ENCODE data around the gene ZNF2. TPM values are rescaled to one million over a fixed set of nuclear protein-coding genes. Genes with fewer than 3 reads are reported as not detected.

ZNF2 gene
- total RNA-seq, 4 donors from 2014 or later, result 5.9 to 20.2 (median 8.7) TPM

- Histone ChIP-seq H3K4me1 (peaks cover 0 to 5% of the 10 kb centered on the region in 2 donors), H3K27ac (no peak overlapping the region), H3K27me3 (no peaks in the 10 kb centered on the region), H3K36me3 (no peaks in the 10 kb centered on the region), H3K4me3 (no peak overlapping the region), H3K9me3 (no peaks in the 10 kb centered on the region)
- intact Hi-C loops (cut with DNase I; ENCODE audit: low total_unique reads), result no loop called here
- TF ChIP-seq POLR2A (IDR thresholded peaks at IDR 0.05), result no peak
- no peak for TF ChIP-seq CTCF (IDR thresholded peaks at IDR 0.05)
- DNase-seq, result no peak
These were observed 38.8 kb downstream of the ZNF2 start for GRCh38 chr2:95204396-95204795.

- intact Hi-C loops (cut with DNase I; ENCODE audit: low total_unique reads), result no loop called here
- H3K27me3 ChIP-seq, result no peaks in the 10 kb centered on the region
- H3K4me1 ChIP-seq, result peaks cover 0 to 5% of the 10 kb centered on the region in 2 donors
- no peaks in the 10 kb centered on the region for H3K36me3 ChIP-seq
- H3K9me3 ChIP-seq, result no peaks in the 10 kb centered on the region
- DNase-seq, result no peak
- H3K27ac ChIP-seq, result no peak overlapping the region
- no peak for TF ChIP-seq CTCF (IDR thresholded peaks at IDR 0.05)
- no peak for TF ChIP-seq POLR2A (IDR thresholded peaks at IDR 0.05)
- no peak overlapping the region for H3K4me3 ChIP-seq
These were observed 40.5 kb downstream of the ZNF2 start for GRCh38 chr2:95206096-95206495.

DNA sequence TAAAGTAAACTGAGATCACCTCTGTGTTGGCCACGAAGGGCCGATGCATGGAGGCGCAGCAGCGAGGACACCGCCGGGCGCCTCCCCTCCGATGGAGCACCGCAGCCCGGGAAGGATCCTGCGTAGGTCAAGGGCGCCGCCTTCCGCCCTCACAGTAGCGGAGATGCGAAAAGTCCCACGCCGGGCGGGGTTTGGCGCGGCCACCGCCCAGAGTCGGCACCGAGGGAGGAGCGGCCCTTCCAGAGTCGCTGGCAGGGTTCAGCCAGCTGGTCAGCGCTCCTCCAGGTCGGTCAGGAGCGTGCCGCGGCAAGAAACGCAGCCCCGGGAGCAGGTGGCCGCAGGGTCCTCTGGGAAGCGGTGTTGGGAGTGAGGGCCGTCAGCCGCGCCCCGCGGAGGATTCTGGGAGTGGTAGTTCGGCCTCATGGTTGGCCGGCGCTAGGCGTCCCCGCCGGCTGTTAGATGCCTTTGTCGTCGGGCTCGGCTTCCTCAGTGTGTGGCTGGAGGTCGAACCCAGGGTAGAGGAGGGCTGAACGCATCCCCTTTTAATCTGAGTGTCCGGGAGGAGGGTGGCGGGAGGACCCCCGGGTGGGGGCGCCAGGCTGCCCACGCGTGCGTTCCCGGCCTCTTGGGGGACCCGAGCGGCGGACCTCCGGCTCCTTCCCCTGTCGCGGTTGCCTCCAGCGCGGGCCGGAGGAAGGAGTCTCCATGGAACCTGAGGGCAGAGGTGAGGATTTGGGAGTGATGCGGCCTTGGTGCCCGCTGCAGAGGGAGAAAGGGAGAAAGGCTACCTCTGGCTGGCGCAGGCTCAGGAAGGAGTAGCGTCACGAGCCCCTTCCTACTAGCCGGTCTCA is 41.7 kb downstream of the ZNF2 start, which contains the start of gene ZNF892:
TSS of gene ZNF892 (plus strand) at position 411 of the 851 bp plus-strand sequence. CDS start at position 706, 295 bp downstream.
- peaks cover 0 to 5% of the 10 kb centered on the region in 2 donors for H3K4me1 ChIP-seq
- TF ChIP-seq POLR2A (IDR thresholded peaks at IDR 0.05) (peak; percentile 36 to 62), CTCF (IDR thresholded peaks at IDR 0.05) (peak; percentile 46 to 56 (median 51))
- no peaks in the 10 kb centered on the region for H3K36me3 ChIP-seq
- peak within 1 kb of the TSS; percentile 67 to 94 for H3K4me3 ChIP-seq
- peaks cover 0 to 4% of the 10 kb centered on the region in 2 donors for H3K9me3 ChIP-seq
- peak; percentile 89 to 91 for DNase-seq
- intact Hi-C loops (cut with DNase I; ENCODE audit: low total_unique reads), result no loop called here
- H3K27me3 ChIP-seq, result no peaks in the 10 kb centered on the region
- H3K27ac ChIP-seq, result peak within 1 kb of the TSS; percentile 89 to 93

- no peak for DNase-seq
- Histone ChIP-seq H3K27me3 (no peaks in the 10 kb centered on the region), H3K9me3 (peaks cover 0 to 11% of the 10 kb centered on the region in 2 donors), H3K36me3 (no peaks in the 10 kb centered on the region), H3K4me1 (peaks cover 0 to 5% of the 10 kb centered on the region in 2 donors), H3K4me3 (peak overlapping the region; percentile 67 to 94), H3K27ac (peak overlapping the region; percentile 89 to 93)
- TF ChIP-seq POLR2A (IDR thresholded peaks at IDR 0.05) (no peak), CTCF (IDR thresholded peaks at IDR 0.05) (no peak)
- intact Hi-C loops (cut with DNase I; ENCODE audit: low total_unique reads), result no loop called here
These were observed 42.5 kb downstream of the ZNF2 start for GRCh38 chr2:95208106-95208505.

DNA sequence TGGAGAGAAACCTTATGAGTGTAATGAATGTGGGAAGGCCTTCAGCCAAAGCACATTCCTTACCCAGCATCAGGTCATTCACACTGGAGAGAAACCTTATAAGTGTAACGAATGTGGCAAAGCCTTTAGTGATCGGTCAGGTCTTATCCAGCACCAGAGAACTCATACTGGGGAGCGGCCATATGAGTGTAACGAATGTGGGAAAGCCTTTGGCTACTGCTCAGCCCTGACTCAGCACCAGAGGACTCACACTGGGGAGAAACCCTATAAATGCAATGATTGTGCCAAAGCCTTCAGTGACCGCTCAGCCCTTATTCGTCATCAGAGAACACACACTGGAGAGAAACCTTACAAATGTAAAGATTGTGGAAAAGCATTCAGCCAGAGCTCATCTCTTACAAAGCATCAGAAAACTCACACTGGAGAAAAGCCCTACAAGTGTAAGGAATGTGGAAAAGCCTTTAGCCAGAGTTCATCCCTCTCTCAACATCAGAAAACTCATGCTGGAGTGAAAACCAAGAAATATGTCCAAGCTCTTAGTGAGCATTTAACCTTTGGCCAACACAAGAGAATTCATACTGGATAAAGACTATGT is 49.5 kb downstream of the ZNF2 start:
- H3K4me1 ChIP-seq, result no peaks in the 10 kb centered on the region
- intact Hi-C loops (cut with DNase I; ENCODE audit: low total_unique reads), result no loop called here
- no peaks in the 10 kb centered on the region for H3K27me3 ChIP-seq
- H3K36me3 ChIP-seq, result no peaks in the 10 kb centered on the region
- DNase-seq, result no peak
- no peak overlapping the region for H3K27ac ChIP-seq
- no peak overlapping the region for H3K4me3 ChIP-seq
- TF ChIP-seq POLR2A (IDR thresholded peaks at IDR 0.05) (no peak), CTCF (IDR thresholded peaks at IDR 0.05) (no peak)
- H3K9me3 ChIP-seq, result peaks cover 0 to 75% of the 10 kb centered on the region in 2 donors

Measured in uterus (tissue), 4 donors.